OCI-LY1 (cell line): Measurements from ENCODE around the gene BBC3.

ENCODE experiments used
- H2AFZ ChIP-seq: fragments of 200-600 bp; sonication (generic), shearing (Covaris generic); 2 replicates; pipeline ENCODE4 v1.6.0; 2014; ENCODE audit warnings: antibody characterized with exemption, mild to moderate bottlenecking, low read length
- H3F3A ChIP-seq: fragments of 200-600 bp; sonication (generic), shearing (Covaris generic); 2 replicates; pipeline ENCODE4 v1.6.0; 2014; ENCODE audit warnings: mild to moderate bottlenecking, antibody characterized with exemption, low read length, moderate library complexity; ENCODE audit not compliant: insufficient read depth
- H3K27ac ChIP-seq: fragments of 200-600 bp; sonication (generic); 2 replicates; pipeline ENCODE4 v1.5.1; 2014; ENCODE audit warnings: low read length, mixed run types, mild to moderate bottlenecking, low read depth; ENCODE audit not compliant: poor library complexity, severe bottlenecking
- H3K27me3 ChIP-seq: fragments of 200-600 bp; sonication (generic); 2 replicates; pipeline ENCODE4 v1.6.0; 2014; ENCODE audit warnings: antibody characterized with exemption, mild to moderate bottlenecking, low read length, moderate library complexity; ENCODE audit not compliant: insufficient read depth
- H3K36me3 ChIP-seq: fragments of 200-600 bp; sonication (generic); 2 replicates; pipeline ENCODE4 v1.6.1; 2014; ENCODE audit warnings: mild to moderate bottlenecking, antibody characterized with exemption, low read length, moderate library complexity, mixed read lengths; ENCODE audit not compliant: insufficient read depth
- H3K4me1 ChIP-seq: fragments of 200-600 bp; sonication (generic); 2 replicates; pipeline ENCODE4 v1.5.1; 2014; ENCODE audit warnings: mild to moderate bottlenecking, low read length, moderate library complexity; ENCODE audit not compliant: insufficient read depth, severe bottlenecking
- H3K4me2 ChIP-seq: fragments of 200-600 bp; sonication (generic), shearing (Covaris generic); 2 replicates; pipeline ENCODE4 v1.6.1; 2014; ENCODE audit warnings: low read length
- H3K4me3 ChIP-seq: fragments of 200-600 bp; sonication (generic); 2 replicates; pipeline ENCODE4 v1.5.1; 2014; ENCODE audit warnings: low read length, low read depth, mild to moderate bottlenecking, mixed read lengths; ENCODE audit not compliant: poor library complexity, severe bottlenecking
- H3K79me2 ChIP-seq: fragments of 200-600 bp; shearing (Covaris generic); 2 replicates; pipeline ENCODE4 v1.6.1; 2016; ENCODE audit warnings: mixed run types, low read length, mixed read lengths; ENCODE audit not compliant: insufficient read depth
- H3K9ac ChIP-seq: fragments of 200-600 bp; sonication (generic), shearing (Covaris generic); 2 replicates; pipeline ENCODE4 v1.6.1; 2014; ENCODE audit warnings: mild to moderate bottlenecking, low read length, mixed read lengths
- H3K9me2 ChIP-seq: fragments of 200-600 bp; sonication (generic), shearing (Covaris generic); 2 replicates; pipeline ENCODE4 v1.6.1; 2014; ENCODE audit warnings: low read depth, mild to moderate bottlenecking, low read length, mixed read lengths
- H3K9me3 ChIP-seq: fragments of 200-600 bp; shearing (Covaris generic); 2 replicates; pipeline ENCODE4 v1.6.1; 2014; ENCODE audit warnings: low read length, mixed read lengths
- H4K20me1 ChIP-seq: fragments of 200-600 bp; sonication (generic), shearing (Covaris generic); 2 replicates; pipeline ENCODE4 v1.6.0; 2016; ENCODE audit warnings: mild to moderate bottlenecking, low read length; ENCODE audit not compliant: insufficient read depth
- EZH2 ChIP-seq: fragments of 200-600 bp; sonication (generic), shearing (Covaris generic); IDR thresholded peaks from 2 replicates; pipeline ENCODE4 v1.8.0; 2017; ENCODE audit warnings: borderline replicate concordance, mixed run types, mild to moderate bottlenecking, antibody characterized with exemption, low read length, moderate library complexity, mixed read lengths
- TF ChIP-seq, protein P1 (sequence below): fragments of 200-600 bp; sonication (generic), shearing (Covaris generic); IDR thresholded peaks from 2 replicates; pipeline ENCODE4 v1.5.1; 2017; ENCODE audit warnings: mild to moderate bottlenecking, antibody characterized with exemption, low read length, moderate library complexity, mixed read lengths

BBC3 gene

DNA sequence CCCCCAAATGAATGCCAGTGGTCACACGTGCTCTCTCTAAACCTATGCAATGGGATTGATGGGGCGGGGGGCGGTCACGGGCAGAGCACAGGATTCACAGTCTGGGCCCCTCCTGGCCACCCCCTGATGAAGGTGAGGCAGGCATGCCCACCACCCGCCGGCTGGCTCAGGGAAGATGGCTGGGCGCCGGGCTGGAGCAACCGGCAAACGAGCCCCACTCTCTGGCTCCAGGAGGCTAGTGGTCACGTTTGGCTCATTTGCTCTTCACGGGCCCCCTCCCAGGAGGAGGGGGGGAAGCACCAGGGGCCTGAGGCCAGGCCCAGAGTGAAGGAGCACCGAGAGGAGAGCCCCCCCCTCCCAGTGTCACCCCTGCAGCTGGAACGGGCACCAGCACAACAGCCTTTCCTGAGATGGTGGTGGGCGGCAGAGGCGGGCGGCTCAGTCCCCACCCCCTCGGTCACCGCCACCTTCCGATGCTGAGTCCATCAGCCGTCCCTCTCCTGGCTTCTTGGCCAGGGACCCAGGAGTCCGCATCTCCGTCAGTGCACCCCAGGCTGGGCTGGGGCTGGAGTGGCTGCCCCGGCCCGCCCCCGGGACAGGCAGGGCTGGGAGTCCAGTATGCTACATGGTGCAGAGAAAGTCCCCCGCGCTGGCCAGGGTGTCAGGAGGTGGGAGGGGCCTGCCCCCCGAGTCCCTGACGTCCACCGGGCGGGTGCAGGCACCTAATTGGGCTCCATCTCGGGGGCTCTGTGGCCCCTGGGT lies 9.7 kb downstream of the BBC3 start:
- peaks cover 6% of the 10 kb centered on the region; the same call in 1 of the 2 replicates for H3K36me3 ChIP-seq

DNA sequence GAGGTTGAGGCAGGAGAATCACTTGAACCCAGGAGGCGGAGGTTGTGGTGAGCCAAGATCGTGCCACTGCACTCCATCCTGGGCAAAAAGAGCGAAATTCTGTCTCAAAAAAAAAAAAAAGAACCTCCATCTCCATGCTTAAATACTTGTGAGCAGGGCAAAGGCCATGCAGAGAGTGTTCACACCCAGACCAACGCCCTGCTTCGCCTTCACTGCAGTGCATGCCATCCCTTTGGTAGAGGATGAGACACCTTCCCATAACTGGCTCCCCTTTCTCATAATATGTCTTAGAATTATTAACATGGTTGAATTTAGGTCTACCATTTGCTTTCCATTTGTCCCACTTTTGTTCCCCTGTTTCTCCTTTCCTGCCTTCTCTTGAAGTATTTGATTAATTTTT lies 15.4 kb downstream of the BBC3 start:
- H3K4me1 ChIP-seq: peaks cover 18% of the 10 kb centered on the region
- H4K20me1 ChIP-seq: no peaks in the 10 kb centered on the region
- H3K9ac ChIP-seq: no peak overlapping the region
- H3K79me2 ChIP-seq: no peaks in the 10 kb centered on the region
- TF ChIP-seq, protein P1, sequence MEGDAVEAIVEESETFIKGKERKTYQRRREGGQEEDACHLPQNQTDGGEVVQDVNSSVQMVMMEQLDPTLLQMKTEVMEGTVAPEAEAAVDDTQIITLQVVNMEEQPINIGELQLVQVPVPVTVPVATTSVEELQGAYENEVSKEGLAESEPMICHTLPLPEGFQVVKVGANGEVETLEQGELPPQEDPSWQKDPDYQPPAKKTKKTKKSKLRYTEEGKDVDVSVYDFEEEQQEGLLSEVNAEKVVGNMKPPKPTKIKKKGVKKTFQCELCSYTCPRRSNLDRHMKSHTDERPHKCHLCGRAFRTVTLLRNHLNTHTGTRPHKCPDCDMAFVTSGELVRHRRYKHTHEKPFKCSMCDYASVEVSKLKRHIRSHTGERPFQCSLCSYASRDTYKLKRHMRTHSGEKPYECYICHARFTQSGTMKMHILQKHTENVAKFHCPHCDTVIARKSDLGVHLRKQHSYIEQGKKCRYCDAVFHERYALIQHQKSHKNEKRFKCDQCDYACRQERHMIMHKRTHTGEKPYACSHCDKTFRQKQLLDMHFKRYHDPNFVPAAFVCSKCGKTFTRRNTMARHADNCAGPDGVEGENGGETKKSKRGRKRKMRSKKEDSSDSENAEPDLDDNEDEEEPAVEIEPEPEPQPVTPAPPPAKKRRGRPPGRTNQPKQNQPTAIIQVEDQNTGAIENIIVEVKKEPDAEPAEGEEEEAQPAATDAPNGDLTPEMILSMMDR: no peak
- no peak for TF ChIP-seq EZH2
- H2AFZ ChIP-seq: no peak overlapping the region
- H3F3A ChIP-seq: no peaks in the 10 kb centered on the region; the same call in 1 of the 2 replicates
- peaks cover 9% of the 10 kb centered on the region for H3K36me3 ChIP-seq
- H3K9me3 ChIP-seq: no peaks in the 10 kb centered on the region
- no peak overlapping the region for H3K4me2 ChIP-seq
- H3K9me2 ChIP-seq: no peaks in the 10 kb centered on the region
- no peaks in the 10 kb centered on the region for H3K27me3 ChIP-seq
- no peak overlapping the region for H3K4me3 ChIP-seq
- no peak overlapping the region for H3K27ac ChIP-seq

More for the DNA sequence above, 9.7 kb downstream of the BBC3 start:
- H3K4me2 ChIP-seq: no peak overlapping the region
- no peaks in the 10 kb centered on the region for H3K9me3 ChIP-seq
- no peaks in the 10 kb centered on the region for H3K9me2 ChIP-seq
- H3K9ac ChIP-seq: no peak overlapping the region
- H3K4me3 ChIP-seq: no peak overlapping the region
- H3K4me1 ChIP-seq: peaks cover 6% of the 10 kb centered on the region
- H2AFZ ChIP-seq: no peak overlapping the region
- TF ChIP-seq, protein P1: no peak
- no peak for TF ChIP-seq EZH2
- no peaks in the 10 kb centered on the region for H3K79me2 ChIP-seq
- no peaks in the 10 kb centered on the region for H3K27me3 ChIP-seq
- no peaks in the 10 kb centered on the region for H4K20me1 ChIP-seq
- no peaks in the 10 kb centered on the region for H3F3A ChIP-seq
- H3K27ac ChIP-seq: no peak overlapping the region

DNA sequence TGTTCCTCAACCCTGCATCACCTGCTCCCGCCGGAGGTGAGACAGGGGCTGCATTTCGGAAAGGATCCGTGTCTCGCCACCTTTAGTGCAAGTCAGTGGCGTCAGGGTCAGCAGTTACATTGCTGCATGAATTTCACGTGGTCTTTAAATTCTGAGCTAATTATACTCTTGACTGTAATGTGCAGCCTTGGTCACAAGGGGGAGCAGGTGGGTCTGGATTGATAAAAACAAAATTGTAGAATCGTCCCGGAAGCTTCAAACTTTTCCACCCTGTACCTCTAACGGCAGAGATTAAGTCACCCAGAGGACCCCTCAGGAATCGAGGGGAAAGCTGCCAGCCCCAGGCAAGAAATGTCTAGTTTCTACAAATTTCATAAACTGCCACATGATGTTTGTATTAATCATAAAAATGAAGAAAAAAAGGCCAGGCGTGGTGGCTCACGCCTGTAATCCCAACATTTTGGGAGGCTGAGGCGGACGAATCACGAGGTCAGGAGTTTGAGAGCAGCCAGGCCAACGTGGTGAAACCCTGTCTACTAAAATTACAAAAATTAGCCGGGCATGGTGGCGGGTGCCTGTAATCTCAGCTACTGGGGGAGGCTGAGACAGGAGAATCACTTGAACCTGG lies 20.2 kb downstream of the BBC3 start:
- Histone ChIP-seq H3K9me2 (no peaks in the 10 kb centered on the region), H3K4me2 (no peak overlapping the region), H3K27ac (peak overlapping the region; percentile 65), H3K79me2 (no peaks in the 10 kb centered on the region), H2AFZ (no peak overlapping the region), H4K20me1 (no peaks in the 10 kb centered on the region), H3K4me1 (peaks cover 32% of the 10 kb centered on the region), H3K36me3 (peaks cover 53% of the 10 kb centered on the region), H3K4me3 (no peak overlapping the region), H3K9me3 (no peaks in the 10 kb centered on the region), H3K9ac (peak overlapping the region; percentile 27; the same call in 1 of the 2 replicates), H3K27me3 (no peaks in the 10 kb centered on the region), H3F3A (no peaks in the 10 kb centered on the region; the same call in 1 of the 2 replicates)
- no peak for TF ChIP-seq EZH2
- TF ChIP-seq, protein P1: peak; percentile 79
